ENCODE data around the gene ZNFX1. TPM values are rescaled to one million over a fixed set of nuclear protein-coding genes. Genes with fewer than 3 reads are reported as not detected.

The ZNFX1 gene
- total RNA-seq, 1 donor, result 61.5 TPM

- no peak for TF ChIP-seq CTCF (IDR thresholded peaks at IDR 0.05; ENCODE audit: extremely low read depth, low read depth, low read length)
- peaks cover 92% of the 10 kb centered on the region for H3K36me3 ChIP-seq (ENCODE audit: insufficient read depth, low read length)
- H4K20me1 ChIP-seq (ENCODE audit: insufficient read depth, low read length), result no peaks in the 10 kb centered on the region
- no peak overlapping the region for H3K4me3 ChIP-seq (ENCODE audit: insufficient read depth, low read length)
- H3K27ac ChIP-seq (ENCODE audit: low read depth, low read length), result no peak overlapping the region
- DNase-seq (ENCODE audit: insufficient read length, low spot score, missing footprints), result peak; percentile 5
- H3K27me3 ChIP-seq (ENCODE audit: insufficient read depth, low read length), result no peaks in the 10 kb centered on the region
- H3K79me2 ChIP-seq (ENCODE audit: insufficient read depth, low read length), result no peaks in the 10 kb centered on the region
- no peaks in the 10 kb centered on the region for H3K9me3 ChIP-seq (ENCODE audit: low read depth, low read length)
- H3K4me1 ChIP-seq (ENCODE audit: insufficient read depth, low read length), result no peaks in the 10 kb centered on the region
- H3K4me2 ChIP-seq (ENCODE audit: insufficient read depth, low read length), result no peak overlapping the region
- no peak overlapping the region for H2AFZ ChIP-seq (ENCODE audit: low read length)
Observed at GRCh38 chr20:49252556-49253350, 25.1 kb downstream of the ZNFX1 start.

GRCh38 chr20:49248879-49249665 is 28.8 kb downstream of the ZNFX1 start:
- Histone ChIP-seq H2AFZ (ENCODE audit: low read length) (no peak overlapping the region), H3K27ac (ENCODE audit: low read depth, low read length) (no peak overlapping the region), H3K9me3 (ENCODE audit: low read depth, low read length) (no peaks in the 10 kb centered on the region), H3K4me1 (ENCODE audit: insufficient read depth, low read length) (no peaks in the 10 kb centered on the region), H3K27me3 (ENCODE audit: insufficient read depth, low read length) (no peaks in the 10 kb centered on the region), H3K79me2 (ENCODE audit: insufficient read depth, low read length) (no peaks in the 10 kb centered on the region), H4K20me1 (ENCODE audit: insufficient read depth, low read length) (peaks cover 10% of the 10 kb centered on the region), H3K4me2 (ENCODE audit: insufficient read depth, low read length) (no peak overlapping the region), H3K4me3 (ENCODE audit: insufficient read depth, low read length) (no peak overlapping the region), H3K36me3 (ENCODE audit: insufficient read depth, low read length) (peaks cover 90% of the 10 kb centered on the region)
- TF ChIP-seq CTCF (IDR thresholded peaks at IDR 0.05; ENCODE audit: extremely low read depth, low read depth, low read length), result no peak
- DNase-seq (ENCODE audit: insufficient read length, low spot score, missing footprints), result no peak

- Histone ChIP-seq H3K9me3 (ENCODE audit: low read depth, low read length) (no peaks in the 10 kb centered on the region), H3K4me1 (ENCODE audit: insufficient read depth, low read length) (no peaks in the 10 kb centered on the region), H3K36me3 (ENCODE audit: insufficient read depth, low read length) (peaks cover 90% of the 10 kb centered on the region), H3K4me3 (ENCODE audit: insufficient read depth, low read length) (no peak overlapping the region), H2AFZ (ENCODE audit: low read length) (no peak overlapping the region), H3K27ac (ENCODE audit: low read depth, low read length) (no peak overlapping the region), H3K4me2 (ENCODE audit: insufficient read depth, low read length) (no peak overlapping the region), H3K79me2 (ENCODE audit: insufficient read depth, low read length) (no peaks in the 10 kb centered on the region), H3K27me3 (ENCODE audit: insufficient read depth, low read length) (no peaks in the 10 kb centered on the region), H4K20me1 (ENCODE audit: insufficient read depth, low read length) (peaks cover 10% of the 10 kb centered on the region)
- TF ChIP-seq CTCF (IDR thresholded peaks at IDR 0.05; ENCODE audit: extremely low read depth, low read depth, low read length), result no peak
- no peak for DNase-seq (ENCODE audit: insufficient read length, low spot score, missing footprints)
Observed at GRCh38 chr20:49248301-49248700, 29.6 kb downstream of the ZNFX1 start.

GRCh38 chr20:49247792-49248191 is 30.1 kb downstream of the ZNFX1 start:
- Histone ChIP-seq H2AFZ (ENCODE audit: low read length) (no peak overlapping the region), H3K36me3 (ENCODE audit: insufficient read depth, low read length) (peaks cover 89% of the 10 kb centered on the region), H3K27ac (ENCODE audit: low read depth, low read length) (no peak overlapping the region), H3K4me2 (ENCODE audit: insufficient read depth, low read length) (no peak overlapping the region), H3K27me3 (ENCODE audit: insufficient read depth, low read length) (no peaks in the 10 kb centered on the region), H3K9me3 (ENCODE audit: low read depth, low read length) (no peaks in the 10 kb centered on the region), H3K4me1 (ENCODE audit: insufficient read depth, low read length) (no peaks in the 10 kb centered on the region), H3K4me3 (ENCODE audit: insufficient read depth, low read length) (no peak overlapping the region), H3K79me2 (ENCODE audit: insufficient read depth, low read length) (no peaks in the 10 kb centered on the region), H4K20me1 (ENCODE audit: insufficient read depth, low read length) (peaks cover 10% of the 10 kb centered on the region)
- TF ChIP-seq CTCF (IDR thresholded peaks at IDR 0.05; ENCODE audit: extremely low read depth, low read depth, low read length), result no peak
- DNase-seq (ENCODE audit: insufficient read length, low spot score, missing footprints), result no peak
